HCT116 (cell line): ENCODE measurements around the gene CORO7. TPM values are rescaled to one million over a fixed set of nuclear protein-coding genes. Genes with fewer than 3 reads are reported as not detected.

ENCODE experiments used
- ATAC-seq: fragments of 200-7000 bp; cut with Tn5 transposase; 2 replicates; pipeline ENCODE4 v1.9.1; 2020; ENCODE audit warnings: mild to moderate bottlenecking, moderate library complexity
- BruUV-seq: library from RNA; stranded (reverse); fragments of 400-500 nt; replicated peaks from 2 replicates; lab custom pipeline; 2021; lab: Mats Ljungman, UMichigan
- CTCF ChIA-PET: fragments of 300-600 bp; sonication (Branson Sonifier 250); formaldehyde crosslinking; loops from one replicate; lab custom pipeline; 2021; ENCODE audit warnings: antibody characterized with exemption; lab: Charles Lee
- POLR2A ChIA-PET: fragments of 300-600, 350-600 bp; sonication (Branson Sonifier 250); formaldehyde crosslinking; loops from one replicate; lab custom pipeline; 2021; ENCODE audit warnings: antibody characterized with exemption; lab: Charles Lee
- RAD21 ChIA-PET, 2 experiments: fragments of 300-600 bp; sonication (Branson Sonifier 250); formaldehyde crosslinking; loops; one replicate each; lab custom pipeline; 2023; ENCODE audit warnings: low total read pairs in 2 of 2; ENCODE audit not compliant: uncharacterized antibody in 2 of 2, unreplicated experiment in 2 of 2, low non-redundant PET in 1 of 2; lab: Charles Lee
- DNase-seq: peaks from one replicate; pipeline ENCODE4 v3.0.0-alpha.2; 2010; ENCODE audit warnings: low read depth, low spot score
- H2AFZ ChIP-seq: fragments of 200-600 bp; shearing (Covaris generic), sonication (generic); 2 replicates; pipeline ENCODE4 v1.6.1; 2017; ENCODE audit warnings: low read depth, mixed run types, mixed read lengths, antibody characterized with exemption, low read length; ENCODE audit not compliant: poor library complexity, severe bottlenecking
- H3K27ac ChIP-seq: 2 replicates; pipeline ENCODE4 v1.5.1; 2012; ENCODE audit warnings: low read depth, low read length
- H3K27me3 ChIP-seq: fragments of 200-600 bp; sonication (generic); 2 replicates; pipeline ENCODE4 v1.6.1; 2016; ENCODE audit warnings: mixed run types, low read length, mixed read lengths; ENCODE audit not compliant: insufficient read depth
- H3K36me3 ChIP-seq, 2 experiments: fragments of 200-500 bp in 1 of 2; fragments of 200-600 bp in 1 of 2; sonication (Bioruptor generic) in 1 of 2; sonication (generic) in 1 of 2; 2 replicates each; pipeline versions ENCODE4 v1.5.1 to v1.6.1; 2014 to 2016; ENCODE audit warnings: low read length in 2 of 2, inconsistent platforms in 1 of 2, mixed read lengths in 1 of 2, mixed run types in 1 of 2; ENCODE audit not compliant: insufficient read depth in 2 of 2, control insufficient read depth in 1 of 2
- H3K4me1 ChIP-seq, 2 experiments: fragments of 200-600 bp in 1 of 2; sonication (generic) in 1 of 2; 2 replicates each; pipeline versions ENCODE4 v1.5.1 to v1.6.1; 2012 to 2017; ENCODE audit warnings: low read length in 2 of 2, inconsistent platforms in 1 of 2, mild to moderate bottlenecking in 1 of 2, mixed read lengths in 1 of 2, mixed run types in 1 of 2, moderate library complexity in 1 of 2; ENCODE audit not compliant: insufficient read depth in 2 of 2, control insufficient read depth in 1 of 2
- H3K4me2 ChIP-seq: fragments of 200-600 bp; sonication (generic); 2 replicates; pipeline ENCODE4 v1.6.1; 2017; ENCODE audit warnings: mixed run types, low read length, mixed read lengths
- H3K4me3 ChIP-seq, 2 experiments: fragments of 200-600 bp in 1 of 2; sonication (generic) in 1 of 2; replicated peaks in 1 of 2; 2 replicates each; pipeline ENCODE4 v1.5.1; 2011 to 2016; ENCODE audit warnings: low read length in 2 of 2, control low read depth in 1 of 2, low read depth in 1 of 2, mild to moderate bottlenecking in 1 of 2, mixed read lengths in 1 of 2, mixed run types in 1 of 2
- H3K79me2 ChIP-seq: fragments of 200-600 bp; sonication (generic); 2 replicates; pipeline ENCODE4 v1.6.1; 2017; ENCODE audit warnings: mild to moderate bottlenecking, mixed run types, low read length, moderate library complexity, mixed read lengths; ENCODE audit not compliant: insufficient read depth
- H3K9ac ChIP-seq: fragments of 200-600 bp; sonication (generic); 2 replicates; pipeline ENCODE4 v1.6.1; 2016; ENCODE audit warnings: low read length, mixed read lengths
- H3K9me2 ChIP-seq: fragments of 200-600 bp; sonication (generic), shearing (Covaris generic); 2 replicates; pipeline ENCODE4 v1.6.1; 2017; ENCODE audit warnings: mixed run types, mild to moderate bottlenecking, moderate library complexity; ENCODE audit not compliant: insufficient read depth
- H3K9me3 ChIP-seq, 2 experiments: fragments of 200-500 bp in 1 of 2; fragments of 200-600 bp in 1 of 2; sonication (Bioruptor generic) in 1 of 2; sonication (generic) in 1 of 2; 2 replicates each; pipeline ENCODE4 v1.6.1; 2014 to 2017; ENCODE audit warnings: low read length in 2 of 2, mixed read lengths in 2 of 2, inconsistent platforms in 1 of 2, low read depth in 1 of 2, mild to moderate bottlenecking in 1 of 2, mixed run types in 1 of 2, moderate library complexity in 1 of 2; ENCODE audit not compliant: control insufficient read depth in 1 of 2, insufficient read depth in 1 of 2
- H4K20me1 ChIP-seq: fragments of 200-600 bp; sonication (generic), shearing (Covaris generic); 2 replicates; pipeline ENCODE4 v1.6.1; 2017; ENCODE audit warnings: mixed run types, mild to moderate bottlenecking, moderate library complexity; ENCODE audit not compliant: insufficient read depth
- CBX3 ChIP-seq: IDR thresholded peaks from 2 replicates; pipeline ENCODE4 v1.6.1; 2012; ENCODE audit warnings: low read depth
- MAX ChIP-seq: IDR thresholded peaks from 2 replicates; pipeline ENCODE4 v1.6.1; 2012
- SIN3A ChIP-seq: IDR thresholded peaks from 2 replicates; pipeline ENCODE4 v1.6.1; 2012; ENCODE audit warnings: low read depth
- SP1 ChIP-seq: IDR thresholded peaks from 2 replicates; pipeline ENCODE4 v1.6.1; 2012; ENCODE audit warnings: low read depth
- SRF ChIP-seq: IDR thresholded peaks from 2 replicates; pipeline ENCODE4 v1.6.1; 2012; ENCODE audit warnings: low read depth
- ZBTB33 ChIP-seq: IDR thresholded peaks from 2 replicates; pipeline ENCODE4 v1.6.1; 2011; ENCODE audit warnings: mild to moderate bottlenecking, low read length, moderate library complexity; ENCODE audit not compliant: insufficient replicate concordance; ENCODE audit errors: extremely low read depth
- ZNF274 ChIP-seq: fragments of 200-500 bp; sonication (Bioruptor generic); IDR thresholded peaks from 2 replicates; pipeline ENCODE4 v1.6.1; 2014; ENCODE audit warnings: mild to moderate bottlenecking, low read depth, low read length, inconsistent platforms
- intact Hi-C: fragments of 100-400 bp; cut with micrococcal nuclease; formaldehyde crosslinking; loops from 2 replicates; pipeline ENCODE4 v1.10.0; 2022
- total RNA-seq: library from RNA; stranded (reverse); gene quantifications from one replicate; pipeline ENCODE4 v1.2.1, GENCODE V29; 2021; ENCODE audit not compliant: unreplicated experiment
- TF ChIP-seq, protein P1 (sequence below): IDR thresholded peaks from 2 replicates; pipeline ENCODE4 v1.6.1; 2012

Gene CORO7
- total RNA-seq, 1 experiment from 2014 or later: 21.3 TPM

GRCh38 chr16:4367393-4367856 lies 49.0 kb downstream of the CORO7 start (continued):
- no peak for TF ChIP-seq ZBTB33

DNA sequence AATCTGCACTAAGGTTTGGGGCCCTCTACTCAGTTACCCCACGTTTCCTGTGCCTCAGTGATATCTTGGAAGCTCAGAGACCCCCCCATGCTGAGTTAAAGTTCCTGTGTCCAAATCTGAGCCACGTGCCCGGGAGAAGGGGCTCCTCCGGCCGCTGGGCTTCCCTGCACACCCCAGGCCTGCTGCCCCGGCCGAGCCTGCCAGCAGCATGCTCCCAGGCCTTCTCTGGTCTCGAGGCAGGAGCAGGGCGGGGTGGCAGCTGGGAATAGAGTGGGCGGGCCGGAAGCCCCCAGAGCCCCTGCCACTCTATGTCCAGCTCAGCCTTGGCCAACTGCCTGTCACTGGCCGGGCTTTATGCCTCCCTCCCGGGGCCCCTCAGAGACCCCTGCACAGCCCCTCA lies 50.4 kb downstream of the CORO7 start:
- Histone ChIP-seq H3K27ac (no peak overlapping the region), H3K79me2 (no peaks in the 10 kb centered on the region), H3K27me3 (no peaks in the 10 kb centered on the region), H3K36me3 (no peaks in the 10 kb centered on the region), H3K4me2 (no peak overlapping the region), H3K9me3 (no peaks in the 10 kb centered on the region), H3K9me2 (no peaks in the 10 kb centered on the region), H2AFZ (no peak overlapping the region)
- ChIA-PET POLR2A (interaction anchor here (0.8 kb wide), 1 partner anchor 170 kb away, joined by 3 read pairs; no protein-coding TSS in a partner anchor), CTCF (no interaction called here), RAD21 (no interaction called here)
- no peak for TF ChIP-seq CBX3
- no peak for TF ChIP-seq ZNF274
- TF ChIP-seq SRF: no peak
- TF ChIP-seq, protein P1, sequence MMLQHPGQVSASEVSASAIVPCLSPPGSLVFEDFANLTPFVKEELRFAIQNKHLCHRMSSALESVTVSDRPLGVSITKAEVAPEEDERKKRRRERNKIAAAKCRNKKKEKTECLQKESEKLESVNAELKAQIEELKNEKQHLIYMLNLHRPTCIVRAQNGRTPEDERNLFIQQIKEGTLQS: no peak
- TF ChIP-seq SIN3A: no peak
- TF ChIP-seq SP1: no peak
- no peak for TF ChIP-seq MAX
- TF ChIP-seq, all 23 proteins: peak for 0
- H3K4me1 ChIP-seq: peaks cover 9 to 36% of the 10 kb centered on the region in 2 experiments
- DNase-seq (no peak), ATAC-seq (no peak)
- H3K4me3 ChIP-seq: no peak overlapping the region
- no TSS peak for BruUV-seq
- H4K20me1 ChIP-seq: no peaks in the 10 kb centered on the region
- intact Hi-C loops: no loop called here
- H3K9ac ChIP-seq: no peak overlapping the region
